Activated CD4-positive, alpha-beta T cell treated with anti-CD3 and anti-CD28 coated beads, Interleukin-2, Interleukin-4, amounts not matched to agents 100 ng/mL and 50 ng/mL, durations not matched to agents 16 hours and 8 hours (primary cell): Measurements from ENCODE around the gene ZNF217.
"Not testable (repeated sequence)": the region's sequence is repeated elsewhere in the genome, so short reads cannot be mapped to it uniquely, and the experiment has no call there.

Experiments used
- DNase-seq: peaks from one replicate; pipeline ENCODE4 v3.0.0-alpha.2; 2020; ENCODE audit warnings: low spot score

ZNF217 gene

GRCh38 chr20:53597521-53598120, 4.0 kb upstream of the ZNF217 start:
- DNase-seq: no peak

- no peak for DNase-seq
Observed at GRCh38 chr20:53597030-53597482, 3.4 kb upstream of the ZNF217 start.

GRCh38 chr20:53596189-53597001, 2.8 kb upstream of the ZNF217 start:
- not testable (repeated sequence) for DNase-seq

DNA sequence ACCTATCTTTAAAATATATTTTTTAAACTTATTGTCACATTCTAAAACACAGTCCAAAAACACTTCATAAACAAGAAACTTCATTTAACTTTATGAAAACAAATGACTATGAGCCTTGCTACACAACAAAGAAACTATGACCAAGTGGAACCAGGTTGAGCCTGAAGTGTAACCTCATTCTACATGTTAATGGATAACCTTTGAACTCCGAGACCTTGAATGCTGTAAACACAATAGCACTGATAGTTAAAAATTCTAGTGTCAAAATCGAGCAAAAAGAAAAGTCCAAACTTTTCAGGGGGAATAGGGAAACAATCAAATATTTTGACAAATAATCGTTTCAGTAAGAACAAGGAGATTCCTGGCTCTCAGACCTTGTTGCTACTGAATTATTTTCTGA, 2.1 kb upstream of the ZNF217 start:
- not testable (repeated sequence) for DNase-seq

DNA sequence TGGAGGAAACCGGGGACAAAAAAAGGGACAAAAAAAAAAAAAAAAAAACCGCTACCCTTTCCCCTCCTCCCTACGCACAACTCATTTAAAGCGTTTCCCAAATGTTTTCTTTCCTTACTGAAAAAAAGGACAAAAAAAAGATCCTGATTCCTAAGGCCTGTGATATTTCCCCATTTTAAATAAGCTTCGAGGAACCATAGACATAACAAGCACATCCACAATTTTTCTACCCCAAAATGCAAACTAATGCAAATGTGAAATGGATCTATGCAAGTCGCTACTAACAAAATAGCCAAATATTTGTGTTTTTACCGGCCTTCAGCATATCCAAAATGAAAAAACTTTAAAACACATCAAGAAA, 1.4 kb upstream of the ZNF217 start:
- DNase-seq: no peak

- DNase-seq: peak; percentile 97
Observed at GRCh38 chr20:53594068-53595017, 704 bp upstream of the ZNF217 start.

GRCh38 chr20:53592992-53593465, 610 bp downstream of the ZNF217 start:
- no peak for DNase-seq

GRCh38 chr20:53592454-53592991, 1.1 kb downstream of the ZNF217 start:
- DNase-seq: peak; percentile 76

DNA sequence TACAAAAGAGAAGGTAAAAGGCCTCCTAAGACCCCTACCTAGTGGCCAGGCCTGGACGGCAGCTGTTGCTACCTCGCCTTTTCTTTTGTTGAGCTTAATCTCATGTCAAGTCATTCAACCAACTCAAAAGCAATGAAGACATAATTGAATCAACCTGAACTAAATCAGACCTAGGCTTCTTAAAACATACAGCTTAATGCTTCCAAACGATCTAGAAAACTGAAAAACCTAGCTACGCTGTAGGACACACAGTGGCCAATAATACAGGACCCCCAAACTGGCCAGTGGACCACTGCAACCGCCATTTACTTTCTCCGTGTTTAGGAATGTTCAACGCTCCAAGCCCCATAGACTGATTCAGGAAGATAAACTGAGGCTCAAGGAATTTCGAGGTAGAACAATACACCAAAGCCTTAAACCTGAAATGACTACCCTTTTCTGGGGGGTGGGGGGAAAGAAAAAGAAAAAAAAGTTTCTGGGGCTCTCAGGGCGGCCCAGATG, 1.6 kb downstream of the ZNF217 start:
- not testable (repeated sequence) for DNase-seq

- not testable (repeated sequence) for DNase-seq
Observed at GRCh38 chr20:53591206-53591741, 2.4 kb downstream of the ZNF217 start.

DNA sequence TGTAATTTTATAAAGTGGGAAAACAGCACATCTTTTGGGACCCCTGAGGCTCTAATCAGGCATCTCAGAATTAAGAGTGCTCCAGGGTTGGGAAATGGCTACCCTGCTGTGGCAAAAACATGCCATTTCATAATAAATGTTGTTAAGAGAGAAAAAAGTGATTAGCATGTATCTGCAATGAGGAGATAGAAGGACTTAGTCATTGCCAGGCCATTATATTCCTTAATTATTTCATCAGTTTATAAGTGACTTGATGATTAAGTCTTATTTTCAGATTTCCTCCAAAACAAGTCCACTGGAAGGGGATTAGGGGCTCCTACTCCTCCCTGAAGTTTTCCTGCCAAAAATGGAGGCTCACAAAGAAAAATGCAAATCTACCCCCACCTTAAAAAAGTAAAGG, 3.0 kb downstream of the ZNF217 start:
- not testable (repeated sequence) for DNase-seq

- not testable (repeated sequence) for DNase-seq
Observed at GRCh38 chr20:53590122-53590521, 3.5 kb downstream of the ZNF217 start.

DNA sequence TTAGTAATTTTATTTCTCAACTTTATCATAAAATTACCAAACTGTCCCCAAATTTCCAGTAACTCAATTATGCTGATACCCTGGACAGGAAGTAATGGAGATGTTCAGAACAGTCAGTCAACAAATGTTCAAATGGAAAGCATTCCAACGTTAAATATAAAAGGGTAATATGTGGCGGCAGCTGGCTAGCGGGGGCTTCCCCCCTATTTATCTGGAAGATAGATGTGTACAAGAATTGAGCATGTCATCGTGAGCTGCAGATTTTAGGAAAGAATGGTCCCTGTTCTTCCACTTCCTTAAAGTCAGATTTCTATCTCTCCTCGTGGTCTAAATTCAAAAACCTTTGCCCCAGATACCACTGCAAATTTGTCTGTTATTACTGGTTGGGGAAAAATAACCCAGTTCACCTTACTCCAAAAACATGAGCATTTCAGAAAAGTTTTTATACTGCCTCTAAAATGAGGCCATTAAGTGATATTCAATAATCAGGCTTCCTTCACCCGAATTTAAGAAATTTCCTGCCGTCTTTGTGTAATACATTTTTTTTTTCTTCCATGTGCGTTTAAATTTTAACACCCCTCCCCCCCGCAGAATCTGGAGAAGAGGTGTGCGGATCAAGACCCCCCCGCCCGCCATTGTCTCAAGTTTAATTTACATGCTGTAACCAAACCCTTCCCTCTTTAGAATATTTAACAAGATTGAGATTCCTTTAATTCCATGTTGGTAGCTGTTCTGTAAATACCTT, 4.1 kb downstream of the ZNF217 start:
- DNase-seq: peak; percentile 34

- DNase-seq: not testable (repeated sequence)
Observed at GRCh38 chr20:53587157-53587703, 6.4 kb downstream of the ZNF217 start.

DNA sequence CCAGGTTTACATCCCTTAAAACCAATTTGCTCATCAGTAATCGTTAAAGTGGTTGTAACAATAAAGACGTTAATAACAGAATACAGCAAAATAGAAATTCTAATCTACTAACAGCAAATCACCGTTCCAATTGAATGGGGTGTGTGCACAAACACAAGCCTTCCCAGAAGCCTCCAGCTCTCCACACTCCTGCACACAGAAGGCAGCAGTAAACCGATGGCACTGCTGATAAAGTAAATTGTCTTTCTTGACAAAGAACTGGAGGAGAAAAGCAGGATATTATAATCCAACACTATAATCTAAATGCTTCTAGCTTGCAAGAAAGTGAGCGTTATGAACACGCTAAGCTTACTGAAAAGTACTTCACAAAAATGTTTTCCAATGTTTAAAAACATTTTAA, 7.0 kb downstream of the ZNF217 start:
- DNase-seq: no peak

- DNase-seq: not testable (repeated sequence)
Observed at GRCh38 chr20:53585910-53586309, 7.7 kb downstream of the ZNF217 start.

DNA sequence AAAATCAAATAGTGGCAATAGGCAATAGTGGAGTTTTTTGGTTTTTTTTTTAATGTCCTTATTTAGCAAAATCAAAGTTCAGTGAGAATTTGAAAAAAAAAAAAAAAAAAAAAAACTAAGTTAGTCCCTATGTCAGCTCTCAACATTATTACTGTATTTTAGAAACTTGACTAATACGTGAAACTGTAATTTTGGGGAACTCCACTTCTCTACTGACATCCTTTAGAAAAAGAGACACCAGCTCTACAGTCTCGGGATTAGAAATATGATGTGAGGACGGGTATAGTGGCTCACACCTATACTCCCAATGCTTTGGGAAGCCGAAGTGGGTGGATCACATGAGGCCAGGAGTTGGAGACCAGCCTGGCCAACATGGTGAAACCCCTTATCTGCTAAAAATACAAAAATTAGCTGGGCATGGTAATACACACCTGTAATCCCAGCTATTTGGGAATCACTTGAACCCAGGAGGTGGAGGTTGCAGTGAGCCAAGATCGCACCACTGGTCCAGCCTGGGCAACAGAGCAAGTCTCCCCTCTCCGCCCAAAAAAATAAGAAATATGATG, 8.6 kb downstream of the ZNF217 start:
- peak; percentile 46 for DNase-seq

DNA sequence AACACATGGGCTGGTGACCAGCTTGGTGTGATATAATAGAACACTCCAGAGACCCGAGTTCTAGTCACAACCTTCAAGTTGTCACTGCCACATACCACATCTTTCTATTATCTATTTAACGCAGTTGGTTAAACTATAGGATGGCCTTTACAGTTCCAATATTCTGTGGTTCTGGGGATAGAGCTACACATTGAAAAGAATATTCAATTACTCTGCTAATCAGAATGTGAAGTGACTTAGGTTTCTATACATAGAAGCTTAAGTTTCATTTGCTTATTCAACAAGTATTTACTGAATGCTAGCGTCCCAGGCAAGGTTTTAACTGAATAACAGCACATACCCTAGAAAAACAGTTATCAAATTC, 9.1 kb downstream of the ZNF217 start:
- not testable (repeated sequence) for DNase-seq

DNA sequence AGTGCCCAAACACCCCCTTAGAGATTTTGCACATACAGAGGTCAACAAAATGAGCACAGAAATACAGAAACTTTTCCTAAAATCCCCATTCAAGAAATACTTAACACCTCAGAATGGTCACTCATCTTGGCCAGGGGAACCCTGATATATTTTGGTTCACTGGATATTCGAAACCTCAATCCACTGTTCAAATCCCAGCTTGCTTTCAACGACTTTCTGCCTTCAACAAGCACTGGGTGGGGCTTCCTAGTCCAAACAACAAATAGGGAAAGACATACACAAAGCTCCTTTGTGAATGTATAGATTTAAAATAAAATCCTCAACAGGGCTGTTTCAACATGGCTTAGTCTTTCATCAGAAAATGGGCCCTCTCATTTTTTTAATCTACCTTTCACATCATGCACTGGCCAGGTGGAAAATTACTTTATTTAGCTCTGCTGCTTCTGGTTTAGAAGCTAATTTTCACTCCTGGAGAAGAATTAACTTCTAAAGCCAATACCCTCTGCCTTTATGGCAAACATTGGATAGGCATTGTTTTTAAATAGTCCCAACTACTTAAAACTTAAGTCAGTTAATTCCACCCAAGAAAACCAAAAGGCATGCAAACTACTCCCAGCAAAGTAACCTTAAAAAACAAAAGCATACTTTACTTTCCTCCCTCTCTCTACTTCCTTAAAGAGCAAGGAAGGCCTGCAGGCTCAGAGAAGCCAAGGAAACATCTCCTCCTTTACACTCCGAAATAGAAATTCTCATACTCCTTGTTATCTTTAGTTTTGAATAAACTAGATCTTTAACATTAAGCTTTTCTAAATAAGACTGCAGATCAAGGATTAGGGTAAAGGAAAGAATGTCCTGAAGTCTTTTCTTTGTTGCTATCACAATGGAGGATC, 9.7 kb downstream of the ZNF217 start:
- DNase-seq: not testable (repeated sequence)
